CD4-positive, CD25-positive, alpha-beta regulatory T cell (primary cell): ENCODE measurements around the gene SERPINA3. TPM values are rescaled to one million over a fixed set of nuclear protein-coding genes. Genes with fewer than 3 reads are reported as not detected.
"Not testable (repeated sequence)": the region's sequence is repeated elsewhere in the genome, so short reads cannot be mapped to it uniquely, and the experiment has no call there.

ENCODE experiments used
- ATAC-seq, 2 donors: fragments of 150-1000 bp; cut with Tn5 transposase; one replicate each; pipeline ENCODE4 v1.10.0; 2021; ENCODE audit warnings: low read depth in 2 of 2, moderate number of reproducible peaks in 2 of 2, moderate library complexity in 1 of 2
- DNase-seq, 3 donors: peaks; one replicate each; pipeline versions ENCODE4 v3.0.0 to v3.0.0-alpha.2; 2012 to 2022; ENCODE audit warnings: mixed read lengths in 1 of 3
- H3K27ac ChIP-seq: one replicate; pipeline ENCODE4 v1.7.0; 2013; ENCODE audit warnings: mild to moderate bottlenecking, low read length; ENCODE audit not compliant: insufficient read depth, poor library complexity, severe bottlenecking
- H3K27me3 ChIP-seq: one replicate; pipeline ENCODE4 v1.7.0; 2013; ENCODE audit warnings: low read length; ENCODE audit not compliant: control insufficient read depth, insufficient read depth
- H3K36me3 ChIP-seq: one replicate; pipeline ENCODE4 v1.7.0; 2013; ENCODE audit warnings: mild to moderate bottlenecking, low read length, moderate library complexity; ENCODE audit not compliant: control insufficient read depth, insufficient read depth
- H3K4me1 ChIP-seq: 2 replicates; pipeline ENCODE4 v1.7.0; 2013; ENCODE audit warnings: mild to moderate bottlenecking, low read length; ENCODE audit not compliant: insufficient read depth, control insufficient read depth, poor library complexity, severe bottlenecking
- H3K4me3 ChIP-seq: one replicate; pipeline ENCODE4 v1.7.0; 2013; ENCODE audit warnings: low read depth, mild to moderate bottlenecking, low read length, moderate library complexity
- H3K9me3 ChIP-seq, 2 experiments: 1 replicate in 1 of 2; 2 replicates in 1 of 2; pipeline ENCODE4 v1.7.0; 2013; ENCODE audit warnings: low read length in 2 of 2, mild to moderate bottlenecking in 1 of 2, moderate library complexity in 1 of 2; ENCODE audit not compliant: control insufficient read depth in 2 of 2
- H3K27ac Mint-ChIP-seq, 3 donors: one replicate each; pipeline ENCODE4 v1.8.0; 2020 to 2022; ENCODE audit warnings: mild to moderate bottlenecking in 3 of 3, mixed read lengths in 3 of 3, moderate library complexity in 2 of 3
- H3K27me3 Mint-ChIP-seq: one replicate; pipeline ENCODE4 v1.8.0; 2022; ENCODE audit warnings: mild to moderate bottlenecking, mixed read lengths
- H3K36me3 Mint-ChIP-seq: one replicate; pipeline ENCODE4 v1.8.0; 2020; ENCODE audit warnings: mixed read lengths
- H3K4me1 Mint-ChIP-seq, 4 donors: one replicate each; pipeline ENCODE4 v1.8.0; 2020 to 2022; ENCODE audit warnings: mixed read lengths in 4 of 4, mild to moderate bottlenecking in 1 of 4
- H3K4me3 Mint-ChIP-seq, 4 donors: one replicate each; pipeline ENCODE4 v1.8.0; 2020 to 2022; ENCODE audit warnings: mild to moderate bottlenecking in 4 of 4, mixed read lengths in 4 of 4, moderate library complexity in 3 of 4
- H3K9me3 Mint-ChIP-seq, 7 donors: one replicate each; pipeline ENCODE4 v1.8.0; 2020 to 2022; ENCODE audit warnings: mixed read lengths in 7 of 7, mild to moderate bottlenecking in 3 of 7, moderate library complexity in 2 of 7
- polyA plus RNA-seq, 4 donors: library from polyadenylated mRNA; unstranded; fragments of 300-500 nt; fragmentation: Illumina TruSeq; gene quantifications; one replicate each; pipeline ENCODE4 v1.2.3, GENCODE V29; 2021
- total RNA-seq: library from RNA; stranded (reverse); gene quantifications from one replicate; pipeline ENCODE4 v1.2.3, GENCODE V29; 2022

The SERPINA3 gene
- total and polyA plus RNA-seq, 5 donors from 2014 or later, result not detected

- peaks cover 0 to 2% (median 0%) of the 10 kb centered on the region in 7 donors for H3K9me3 Mint-ChIP-seq
- DNase-seq (no peak), ATAC-seq (no peak)
- no peaks in the 10 kb centered on the region for H3K4me1 Mint-ChIP-seq
- no peak overlapping the region for H3K4me3 Mint-ChIP-seq
- Histone ChIP-seq H3K9me3 (no peaks in the 10 kb centered on the region), H3K4me1 (no peaks in the 10 kb centered on the region), H3K4me3 (no peak overlapping the region), H3K36me3 (no peaks in the 10 kb centered on the region), H3K27me3 (no peaks in the 10 kb centered on the region), H3K27ac (no peak overlapping the region)
- H3K27ac Mint-ChIP-seq, result no peak overlapping the region
- H3K36me3 Mint-ChIP-seq, result no peaks in the 10 kb centered on the region
- no peaks in the 10 kb centered on the region for H3K27me3 Mint-ChIP-seq
These were observed 18.9 kb downstream of the SERPINA3 start for GRCh38 chr14:94631050-94631449.

- Mint-ChIP-seq H3K4me3 (no peak overlapping the region), H3K36me3 (no peaks in the 10 kb centered on the region), H3K27me3 (no peaks in the 10 kb centered on the region), H3K4me1 (no peaks in the 10 kb centered on the region), H3K27ac (no peak overlapping the region), H3K9me3 (peaks cover 0 to 2% (median 0%) of the 10 kb centered on the region in 7 donors)
- Histone ChIP-seq H3K27ac (no peak overlapping the region), H3K36me3 (no peaks in the 10 kb centered on the region), H3K9me3 (no peaks in the 10 kb centered on the region), H3K27me3 (no peaks in the 10 kb centered on the region), H3K4me3 (no peak overlapping the region), H3K4me1 (no peaks in the 10 kb centered on the region)
- ATAC-seq (no peak), DNase-seq (no peak)
These were observed 19.5 kb downstream of the SERPINA3 start for GRCh38 chr14:94631536-94632304.

GRCh38 chr14:94632305-94632590 lies 20.1 kb downstream of the SERPINA3 start:
- no peaks in the 10 kb centered on the region for H3K4me1 Mint-ChIP-seq
- H3K27me3 ChIP-seq, result no peaks in the 10 kb centered on the region
- H3K4me3 Mint-ChIP-seq, result no peak overlapping the region
- H3K36me3 Mint-ChIP-seq, result no peaks in the 10 kb centered on the region
- H3K27ac Mint-ChIP-seq, result no peak overlapping the region
- peaks cover 0 to 2% (median 0%) of the 10 kb centered on the region in 7 donors for H3K9me3 Mint-ChIP-seq
- no peak overlapping the region for H3K4me3 ChIP-seq
- no peaks in the 10 kb centered on the region for H3K9me3 ChIP-seq
- ATAC-seq, result no peak
- H3K27ac ChIP-seq, result no peak overlapping the region
- no peaks in the 10 kb centered on the region for H3K36me3 ChIP-seq
- no peaks in the 10 kb centered on the region for H3K4me1 ChIP-seq
- H3K27me3 Mint-ChIP-seq, result no peaks in the 10 kb centered on the region
- no peak for DNase-seq

- Mint-ChIP-seq H3K27ac (no peak overlapping the region), H3K36me3 (no peaks in the 10 kb centered on the region), H3K9me3 (no peaks in the 10 kb centered on the region), H3K27me3 (no peaks in the 10 kb centered on the region), H3K4me1 (no peaks in the 10 kb centered on the region), H3K4me3 (no peak overlapping the region)
- ATAC-seq (no peak), DNase-seq (no peak)
- Histone ChIP-seq H3K27me3 (no peaks in the 10 kb centered on the region), H3K36me3 (no peaks in the 10 kb centered on the region), H3K4me1 (no peaks in the 10 kb centered on the region), H3K9me3 (no peaks in the 10 kb centered on the region), H3K27ac (no peak overlapping the region), H3K4me3 (no peak overlapping the region)
These were observed 20.9 kb downstream of the SERPINA3 start for GRCh38 chr14:94633121-94633520.

- Mint-ChIP-seq H3K27ac (no peak overlapping the region), H3K9me3 (peaks cover 0 to 3% (median 0%) of the 10 kb centered on the region in 7 donors), H3K4me1 (no peaks in the 10 kb centered on the region), H3K36me3 (no peaks in the 10 kb centered on the region), H3K27me3 (no peaks in the 10 kb centered on the region), H3K4me3 (no peak overlapping the region)
- no peaks in the 10 kb centered on the region for H3K4me1 ChIP-seq
- H3K36me3 ChIP-seq, result no peaks in the 10 kb centered on the region
- H3K27ac ChIP-seq, result no peak overlapping the region
- H3K27me3 ChIP-seq, result no peaks in the 10 kb centered on the region
- ATAC-seq (no peak), DNase-seq (no peak)
- H3K4me3 ChIP-seq, result no peak overlapping the region
- H3K9me3 ChIP-seq, result no peaks in the 10 kb centered on the region
These were observed 23.0 kb downstream of the SERPINA3 start for GRCh38 chr14:94635154-94635553.

- Mint-ChIP-seq H3K27me3 (no peaks in the 10 kb centered on the region), H3K9me3 (peaks cover 0 to 3% (median 0%) of the 10 kb centered on the region in 7 donors), H3K4me3 (no peak overlapping the region), H3K27ac (no peak overlapping the region), H3K4me1 (no peaks in the 10 kb centered on the region), H3K36me3 (no peaks in the 10 kb centered on the region)
- Histone ChIP-seq H3K27me3 (no peaks in the 10 kb centered on the region), H3K36me3 (no peaks in the 10 kb centered on the region), H3K9me3 (no peaks in the 10 kb centered on the region), H3K4me3 (no peak overlapping the region), H3K27ac (no peak overlapping the region), H3K4me1 (no peaks in the 10 kb centered on the region)
- ATAC-seq (no peak), DNase-seq (no peak)
These were observed 24.7 kb downstream of the SERPINA3 start for GRCh38 chr14:94636744-94637412.

GRCh38 chr14:94637814-94638213 lies 25.6 kb downstream of the SERPINA3 start:
- H3K4me3 Mint-ChIP-seq, H3K27me3 ChIP-seq, H3K27ac Mint-ChIP-seq, H3K36me3 Mint-ChIP-seq, DNase-seq, H3K36me3 ChIP-seq, ATAC-seq, H3K4me1 ChIP-seq, H3K9me3 Mint-ChIP-seq, H3K4me3 ChIP-seq, H3K9me3 ChIP-seq, H3K27me3 Mint-ChIP-seq, H3K27ac ChIP-seq, H3K4me1 Mint-ChIP-seq: not testable (repeated sequence)

- no peaks in the 10 kb centered on the region for H3K9me3 ChIP-seq
- Mint-ChIP-seq H3K36me3 (no peaks in the 10 kb centered on the region), H3K9me3 (peaks cover 0 to 3% (median 0%) of the 10 kb centered on the region in 7 donors), H3K27me3 (no peaks in the 10 kb centered on the region), H3K27ac (no peak overlapping the region), H3K4me3 (no peak overlapping the region), H3K4me1 (no peaks in the 10 kb centered on the region)
- no peaks in the 10 kb centered on the region for H3K27me3 ChIP-seq
- ATAC-seq, result no peak
- no peak overlapping the region for H3K27ac ChIP-seq
- H3K4me1 ChIP-seq, result no peaks in the 10 kb centered on the region
- H3K4me3 ChIP-seq, result no peak overlapping the region
- no peak for DNase-seq
- H3K36me3 ChIP-seq, result no peaks in the 10 kb centered on the region
These were observed 26.1 kb downstream of the SERPINA3 start for GRCh38 chr14:94638339-94638738.
